ENCODE data around the gene GSTK1.

DNA sequence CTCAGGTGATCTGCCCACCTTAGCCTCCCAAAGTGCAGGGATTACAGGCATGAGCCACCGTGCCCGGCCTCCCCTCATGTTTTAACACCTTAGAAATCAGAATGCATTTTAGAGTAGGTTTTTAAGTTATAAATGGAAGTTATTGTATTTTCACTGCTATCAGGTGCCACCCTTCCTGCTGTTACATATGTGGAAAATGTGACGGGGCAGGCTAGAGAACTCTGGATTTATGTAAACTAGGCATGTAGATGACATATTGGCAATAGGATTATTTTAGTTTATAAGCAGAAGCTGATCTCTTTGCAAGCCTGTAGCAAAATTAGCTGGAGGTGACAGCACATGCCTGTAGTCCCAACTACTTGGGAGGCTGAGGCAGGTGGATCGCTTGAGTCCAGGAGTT, 27.1 kb downstream of the GSTK1 start:
- TF ChIP-seq, protein P1, sequence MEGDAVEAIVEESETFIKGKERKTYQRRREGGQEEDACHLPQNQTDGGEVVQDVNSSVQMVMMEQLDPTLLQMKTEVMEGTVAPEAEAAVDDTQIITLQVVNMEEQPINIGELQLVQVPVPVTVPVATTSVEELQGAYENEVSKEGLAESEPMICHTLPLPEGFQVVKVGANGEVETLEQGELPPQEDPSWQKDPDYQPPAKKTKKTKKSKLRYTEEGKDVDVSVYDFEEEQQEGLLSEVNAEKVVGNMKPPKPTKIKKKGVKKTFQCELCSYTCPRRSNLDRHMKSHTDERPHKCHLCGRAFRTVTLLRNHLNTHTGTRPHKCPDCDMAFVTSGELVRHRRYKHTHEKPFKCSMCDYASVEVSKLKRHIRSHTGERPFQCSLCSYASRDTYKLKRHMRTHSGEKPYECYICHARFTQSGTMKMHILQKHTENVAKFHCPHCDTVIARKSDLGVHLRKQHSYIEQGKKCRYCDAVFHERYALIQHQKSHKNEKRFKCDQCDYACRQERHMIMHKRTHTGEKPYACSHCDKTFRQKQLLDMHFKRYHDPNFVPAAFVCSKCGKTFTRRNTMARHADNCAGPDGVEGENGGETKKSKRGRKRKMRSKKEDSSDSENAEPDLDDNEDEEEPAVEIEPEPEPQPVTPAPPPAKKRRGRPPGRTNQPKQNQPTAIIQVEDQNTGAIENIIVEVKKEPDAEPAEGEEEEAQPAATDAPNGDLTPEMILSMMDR (IDR thresholded peaks at IDR 0.05) = no peak
- TF ChIP-seq EZH2 (IDR thresholded peaks at IDR 0.05; ENCODE audit: borderline replicate concordance, insufficient read depth, low read depth, low read length, poor library complexity, severe bottlenecking) = no peak

Measured in B cell (primary cell).